DMS79 treated with DMSO at 0.1 percent for 48 hours (cell line): ENCODE measurements around the gene TAOK1.

Experiments used
- DNase-seq: peaks from one replicate; lab custom pipeline; 2025; lab: John Stamatoyannopoulos, UW

The TAOK1 gene

GRCh38 chr17:29595943-29596774, 206.0 kb downstream of the TAOK1 start:
- peak; percentile 6 for DNase-seq

- no peak for DNase-seq
Measured at GRCh38 chr17:29596811-29597210, 206.6 kb downstream of the TAOK1 start.

GRCh38 chr17:29597361-29598172, 207.4 kb downstream of the TAOK1 start:
- peak; percentile 37 for DNase-seq
